ENCODE measurements around the gene PAK6. TPM values are rescaled to one million over a fixed set of nuclear protein-coding genes. Genes with fewer than 3 reads are reported as not detected.

The PAK6 gene
- total and polyA plus RNA-seq, 2 experiments from 2014 or later = 2.4 to 20.0 TPM

DNA sequence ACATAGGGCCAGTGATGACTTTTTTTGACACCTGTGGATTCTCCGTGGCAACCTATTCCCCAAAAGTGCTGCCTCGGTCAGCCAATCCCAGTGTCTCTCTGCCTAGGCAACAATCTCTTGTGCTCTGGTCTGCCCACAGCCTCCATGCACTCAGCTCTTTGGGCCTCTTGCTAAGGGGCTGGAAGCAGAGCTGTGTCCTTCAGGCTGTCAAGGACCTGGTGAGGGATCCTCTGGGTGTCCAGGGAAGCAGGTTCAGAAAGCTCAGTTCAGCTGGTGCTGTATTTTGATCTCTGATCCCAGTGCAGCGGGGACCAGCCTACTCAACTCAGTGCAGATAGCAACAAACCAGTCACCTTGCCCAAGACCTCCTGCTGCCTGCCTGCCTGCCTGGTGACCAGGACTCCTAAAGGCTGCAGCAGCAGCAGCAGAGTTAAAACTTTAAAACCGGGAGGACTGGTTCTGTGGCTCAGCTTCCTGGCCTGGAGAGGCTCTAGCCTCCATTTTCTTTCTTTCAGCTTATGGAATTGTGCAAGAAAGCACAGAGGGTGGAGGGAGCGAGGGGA, 6.2 kb downstream of the PAK6 start (continued):
- TF ChIP-seq, protein P1, sequence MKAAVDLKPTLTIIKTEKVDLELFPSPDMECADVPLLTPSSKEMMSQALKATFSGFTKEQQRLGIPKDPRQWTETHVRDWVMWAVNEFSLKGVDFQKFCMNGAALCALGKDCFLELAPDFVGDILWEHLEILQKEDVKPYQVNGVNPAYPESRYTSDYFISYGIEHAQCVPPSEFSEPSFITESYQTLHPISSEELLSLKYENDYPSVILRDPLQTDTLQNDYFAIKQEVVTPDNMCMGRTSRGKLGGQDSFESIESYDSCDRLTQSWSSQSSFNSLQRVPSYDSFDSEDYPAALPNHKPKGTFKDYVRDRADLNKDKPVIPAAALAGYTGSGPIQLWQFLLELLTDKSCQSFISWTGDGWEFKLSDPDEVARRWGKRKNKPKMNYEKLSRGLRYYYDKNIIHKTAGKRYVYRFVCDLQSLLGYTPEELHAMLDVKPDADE (IDR thresholded peaks at IDR 0.05) = no peak
- no peak for TF ChIP-seq NANOG (IDR thresholded peaks at IDR 0.05; ENCODE audit: borderline replicate concordance)
- TF ChIP-seq JUNB (IDR thresholded peaks at IDR 0.05; ENCODE audit: unreplicated experiment) = no peak
- no peak for TF ChIP-seq ZNF331 (CRISPR knock-in tag; IDR thresholded peaks at IDR 0.05; ENCODE audit: low read depth)
- TF ChIP-seq EZH2 (IDR thresholded peaks at IDR 0.05; ENCODE audit: low read depth, unreplicated experiment) = no peak

DNA sequence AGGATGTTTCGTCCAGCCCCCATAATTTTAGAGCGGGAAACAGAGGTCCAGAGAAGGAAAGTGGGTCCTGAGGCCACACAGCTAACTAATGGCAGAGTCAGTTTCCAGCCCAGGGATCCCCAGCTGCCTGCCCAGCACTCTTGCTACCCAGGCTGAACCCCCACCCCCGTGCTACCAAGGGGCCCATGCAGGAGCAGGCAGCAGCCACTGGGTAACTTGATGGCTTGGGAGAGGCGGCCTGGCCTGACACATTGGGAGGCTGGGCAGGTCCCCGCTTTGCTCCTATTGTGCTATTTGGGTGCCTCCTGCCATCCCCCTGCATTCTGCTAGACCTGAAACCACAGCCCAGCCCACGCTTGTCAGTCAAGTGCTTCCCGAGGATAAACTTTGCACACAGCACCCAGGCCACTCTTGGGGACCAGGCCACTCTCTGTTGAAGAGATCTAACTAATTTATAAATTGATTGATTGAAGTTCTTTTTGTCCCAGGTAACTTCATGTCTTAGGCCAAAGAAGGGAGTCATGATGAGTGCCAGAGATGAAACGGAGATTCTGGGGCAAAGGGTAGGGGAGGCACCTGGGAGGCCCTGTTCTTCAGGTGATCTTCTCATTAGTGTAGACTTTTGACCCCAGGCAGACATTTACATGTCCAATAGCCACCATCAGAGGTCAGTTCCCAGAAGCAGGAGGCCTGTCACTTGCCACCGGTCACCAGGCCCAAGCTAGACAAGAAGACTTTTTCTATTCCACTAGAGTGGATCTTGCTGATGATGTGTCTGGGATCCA, 7.0 kb downstream of the PAK6 start:
- no peak overlapping the region for H3K4me2 ChIP-seq
- no peak overlapping the region for H3K27ac Mint-ChIP-seq
- no peak for DNase-seq (ENCODE audit: low spot score)
- 0 out of 2 replicates have a peak, but pooled peaks cover 2% of the 10 kb centered on the region for H3F3A ChIP-seq (replicated peaks; ENCODE audit: low read depth)
- ATAC-seq = peak; percentile 46
- TF ChIP-seq EZH2 (IDR thresholded peaks at IDR 0.05; ENCODE audit: low read depth, unreplicated experiment) (no peak), NANOG (IDR thresholded peaks at IDR 0.05; ENCODE audit: borderline replicate concordance) (no peak), STAT1 (IDR thresholded peaks at IDR 0.05; ENCODE audit: unreplicated experiment) (no peak), JUNB (IDR thresholded peaks at IDR 0.05; ENCODE audit: unreplicated experiment) (no peak)
- TF ChIP-seq, protein P2, sequence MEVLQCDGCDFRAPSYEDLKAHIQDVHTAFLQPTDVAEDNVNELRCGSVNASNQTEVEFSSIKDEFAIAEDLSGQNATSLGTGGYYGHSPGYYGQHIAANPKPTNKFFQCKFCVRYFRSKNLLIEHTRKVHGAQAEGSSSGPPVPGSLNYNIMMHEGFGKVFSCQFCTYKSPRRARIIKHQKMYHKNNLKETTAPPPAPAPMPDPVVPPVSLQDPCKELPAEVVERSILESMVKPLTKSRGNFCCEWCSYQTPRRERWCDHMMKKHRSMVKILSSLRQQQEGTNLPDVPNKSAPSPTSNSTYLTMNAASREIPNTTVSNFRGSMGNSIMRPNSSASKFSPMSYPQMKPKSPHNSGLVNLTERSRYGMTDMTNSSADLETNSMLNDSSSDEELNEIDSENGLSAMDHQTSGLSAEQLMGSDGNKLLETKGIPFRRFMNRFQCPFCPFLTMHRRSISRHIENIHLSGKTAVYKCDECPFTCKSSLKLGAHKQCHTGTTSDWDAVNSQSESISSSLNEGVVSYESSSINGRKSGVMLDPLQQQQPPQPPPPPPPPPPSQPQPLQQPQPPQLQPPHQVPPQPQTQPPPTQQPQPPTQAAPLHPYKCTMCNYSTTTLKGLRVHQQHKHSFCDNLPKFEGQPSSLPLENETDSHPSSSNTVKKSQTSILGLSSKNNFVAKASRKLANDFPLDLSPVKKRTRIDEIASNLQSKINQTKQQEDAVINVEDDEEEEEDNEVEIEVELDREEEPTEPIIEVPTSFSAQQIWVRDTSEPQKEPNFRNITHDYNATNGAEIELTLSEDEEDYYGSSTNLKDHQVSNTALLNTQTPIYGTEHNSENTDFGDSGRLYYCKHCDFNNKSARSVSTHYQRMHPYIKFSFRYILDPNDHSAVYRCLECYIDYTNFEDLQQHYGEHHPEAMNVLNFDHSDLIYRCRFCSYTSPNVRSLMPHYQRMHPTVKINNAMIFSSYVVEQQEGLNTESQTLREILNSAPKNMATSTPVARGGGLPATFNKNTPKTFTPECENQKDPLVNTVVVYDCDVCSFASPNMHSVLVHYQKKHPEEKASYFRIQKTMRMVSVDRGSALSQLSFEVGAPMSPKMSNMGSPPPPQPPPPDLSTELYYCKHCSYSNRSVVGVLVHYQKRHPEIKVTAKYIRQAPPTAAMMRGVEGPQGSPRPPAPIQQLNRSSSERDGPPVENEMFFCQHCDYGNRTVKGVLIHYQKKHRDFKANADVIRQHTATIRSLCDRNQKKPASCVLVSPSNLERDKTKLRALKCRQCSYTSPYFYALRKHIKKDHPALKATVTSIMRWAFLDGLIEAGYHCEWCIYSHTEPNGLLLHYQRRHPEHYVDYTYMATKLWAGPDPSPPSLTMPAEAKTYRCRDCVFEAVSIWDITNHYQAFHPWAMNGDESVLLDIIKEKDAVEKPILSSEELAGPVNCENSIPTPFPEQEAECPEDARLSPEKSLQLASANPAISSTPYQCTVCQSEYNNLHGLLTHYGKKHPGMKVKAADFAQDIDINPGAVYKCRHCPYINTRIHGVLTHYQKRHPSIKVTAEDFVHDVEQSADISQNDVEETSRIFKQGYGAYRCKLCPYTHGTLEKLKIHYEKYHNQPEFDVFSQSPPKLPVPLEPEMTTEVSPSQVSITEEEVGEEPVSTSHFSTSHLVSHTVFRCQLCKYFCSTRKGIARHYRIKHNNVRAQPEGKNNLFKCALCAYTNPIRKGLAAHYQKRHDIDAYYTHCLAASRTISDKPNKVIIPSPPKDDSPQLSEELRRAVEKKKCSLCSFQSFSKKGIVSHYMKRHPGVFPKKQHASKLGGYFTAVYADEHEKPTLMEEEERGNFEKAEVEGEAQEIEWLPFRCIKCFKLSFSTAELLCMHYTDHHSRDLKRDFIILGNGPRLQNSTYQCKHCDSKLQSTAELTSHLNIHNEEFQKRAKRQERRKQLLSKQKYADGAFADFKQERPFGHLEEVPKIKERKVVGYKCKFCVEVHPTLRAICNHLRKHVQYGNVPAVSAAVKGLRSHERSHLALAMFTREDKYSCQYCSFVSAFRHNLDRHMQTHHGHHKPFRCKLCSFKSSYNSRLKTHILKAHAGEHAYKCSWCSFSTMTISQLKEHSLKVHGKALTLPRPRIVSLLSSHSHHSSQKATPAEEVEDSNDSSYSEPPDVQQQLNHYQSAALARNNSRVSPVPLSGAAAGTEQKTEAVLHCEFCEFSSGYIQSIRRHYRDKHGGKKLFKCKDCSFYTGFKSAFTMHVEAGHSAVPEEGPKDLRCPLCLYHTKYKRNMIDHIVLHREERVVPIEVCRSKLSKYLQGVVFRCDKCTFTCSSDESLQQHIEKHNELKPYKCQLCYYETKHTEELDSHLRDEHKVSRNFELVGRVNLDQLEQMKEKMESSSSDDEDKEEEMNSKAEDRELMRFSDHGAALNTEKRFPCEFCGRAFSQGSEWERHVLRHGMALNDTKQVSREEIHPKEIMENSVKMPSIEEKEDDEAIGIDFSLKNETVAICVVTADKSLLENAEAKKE (CRISPR knock-in tag; IDR thresholded peaks at IDR 0.05) = no peak
- TF ChIP-seq, protein P3, sequence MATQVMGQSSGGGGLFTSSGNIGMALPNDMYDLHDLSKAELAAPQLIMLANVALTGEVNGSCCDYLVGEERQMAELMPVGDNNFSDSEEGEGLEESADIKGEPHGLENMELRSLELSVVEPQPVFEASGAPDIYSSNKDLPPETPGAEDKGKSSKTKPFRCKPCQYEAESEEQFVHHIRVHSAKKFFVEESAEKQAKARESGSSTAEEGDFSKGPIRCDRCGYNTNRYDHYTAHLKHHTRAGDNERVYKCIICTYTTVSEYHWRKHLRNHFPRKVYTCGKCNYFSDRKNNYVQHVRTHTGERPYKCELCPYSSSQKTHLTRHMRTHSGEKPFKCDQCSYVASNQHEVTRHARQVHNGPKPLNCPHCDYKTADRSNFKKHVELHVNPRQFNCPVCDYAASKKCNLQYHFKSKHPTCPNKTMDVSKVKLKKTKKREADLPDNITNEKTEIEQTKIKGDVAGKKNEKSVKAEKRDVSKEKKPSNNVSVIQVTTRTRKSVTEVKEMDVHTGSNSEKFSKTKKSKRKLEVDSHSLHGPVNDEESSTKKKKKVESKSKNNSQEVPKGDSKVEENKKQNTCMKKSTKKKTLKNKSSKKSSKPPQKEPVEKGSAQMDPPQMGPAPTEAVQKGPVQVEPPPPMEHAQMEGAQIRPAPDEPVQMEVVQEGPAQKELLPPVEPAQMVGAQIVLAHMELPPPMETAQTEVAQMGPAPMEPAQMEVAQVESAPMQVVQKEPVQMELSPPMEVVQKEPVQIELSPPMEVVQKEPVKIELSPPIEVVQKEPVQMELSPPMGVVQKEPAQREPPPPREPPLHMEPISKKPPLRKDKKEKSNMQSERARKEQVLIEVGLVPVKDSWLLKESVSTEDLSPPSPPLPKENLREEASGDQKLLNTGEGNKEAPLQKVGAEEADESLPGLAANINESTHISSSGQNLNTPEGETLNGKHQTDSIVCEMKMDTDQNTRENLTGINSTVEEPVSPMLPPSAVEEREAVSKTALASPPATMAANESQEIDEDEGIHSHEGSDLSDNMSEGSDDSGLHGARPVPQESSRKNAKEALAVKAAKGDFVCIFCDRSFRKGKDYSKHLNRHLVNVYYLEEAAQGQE (IDR thresholded peaks at IDR 0.05; ENCODE audit: unreplicated experiment) = no peak
- no peaks in the 10 kb centered on the region for H3K36me3 ChIP-seq (ENCODE audit: insufficient read depth)
- peak overlapping the region; percentile 78 for H2AFZ ChIP-seq
- no peak overlapping the region for H3K27ac ChIP-seq (ENCODE audit: low read depth)
- no peaks in the 10 kb centered on the region for H3K79me2 ChIP-seq (replicated peaks; ENCODE audit: insufficient read depth)
- peaks cover 20% of the 10 kb centered on the region for H3K27me3 Mint-ChIP-seq (ENCODE audit: insufficient read depth, low read depth, poor library complexity)
- peaks cover 7% of the 10 kb centered on the region for H3K27me3 ChIP-seq (ENCODE audit: insufficient read depth)
- peaks cover 3% of the 10 kb centered on the region; the same call in 1 of the 2 replicates for H3K4me1 ChIP-seq (ENCODE audit: insufficient read depth)
- H3K4me3 Mint-ChIP-seq = no peak overlapping the region; the same call in 2 of the 3 replicates
- no peaks in the 10 kb centered on the region for H3K36me3 Mint-ChIP-seq (ENCODE audit: low read depth)
- H3K9me3 Mint-ChIP-seq = no peaks in the 10 kb centered on the region
- no peaks in the 10 kb centered on the region for H3K9me2 ChIP-seq (ENCODE audit: insufficient read depth)
- H4K20me1 ChIP-seq (replicated peaks; ENCODE audit: insufficient read depth) = no peaks in the 10 kb centered on the region
- no peak overlapping the region for H3K4me3 ChIP-seq
- peaks cover 19% of the 10 kb centered on the region for H3K4me1 Mint-ChIP-seq

All from GM23338 (cell line).